Fibroblast of the aortic adventitia (primary cell): ENCODE measurements around the gene CYTIP. TPM values are rescaled to one million over a fixed set of nuclear protein-coding genes. Genes with fewer than 3 reads are reported as not detected.
A peak's percentile ranks its signal among the peaks of the same experiment; 100 is the strongest.

Experiments used
- DNase-seq: peaks from one replicate; pipeline ENCODE4 v3.0.0-alpha.2; 2010; ENCODE audit warnings: low read depth
- H3K4me3 ChIP-seq: 2 replicates; pipeline ENCODE4 v1.5.1; 2011; ENCODE audit warnings: low read depth, mild to moderate bottlenecking, control low read depth, low read length, moderate library complexity
- CTCF ChIP-seq: IDR thresholded peaks from 2 replicates; pipeline ENCODE4 v1.5.1; 2011; ENCODE audit warnings: mild to moderate bottlenecking, low read length, control low read depth, inconsistent platforms; ENCODE audit not compliant: insufficient read depth
- total RNA-seq: library from RNA; depleted of rRNA; stranded (reverse); fragments of >200 nt; gene quantifications from 2 replicates; pipeline ENCODE4 v1.2.3, GENCODE V29; 2012; ENCODE audit warnings: low replicate concordance

Gene CYTIP
- total RNA-seq, 1 donor, result 1.4 TPM

GRCh38 chr2:157486596-157487270 is 42.8 kb upstream of the CYTIP start:
- H3K4me3 ChIP-seq, result no peak overlapping the region
- no peak for TF ChIP-seq CTCF

GRCh38 chr2:157480182-157480961 is 36.5 kb upstream of the CYTIP start:
- DNase-seq, result peak; percentile 75
- no peak overlapping the region for H3K4me3 ChIP-seq
- TF ChIP-seq CTCF, result no peak

More at GRCh38 chr2:157486596-157487270, 42.8 kb upstream of the CYTIP start:
- DNase-seq, result peak; percentile 25

- no peak for DNase-seq
- TF ChIP-seq CTCF, result no peak
- no peak overlapping the region for H3K4me3 ChIP-seq
These were observed 35.5 kb upstream of the CYTIP start for GRCh38 chr2:157479081-157480027.

- no peak for DNase-seq
- TF ChIP-seq CTCF, result no peak
- H3K4me3 ChIP-seq, result no peak overlapping the region
These were observed 34.0 kb upstream of the CYTIP start for GRCh38 chr2:157477919-157478318.

- peak; percentile 32 for DNase-seq
- H3K4me3 ChIP-seq, result no peak overlapping the region
- no peak for TF ChIP-seq CTCF
These were observed 33.2 kb upstream of the CYTIP start for GRCh38 chr2:157476953-157477709.

- no peak for TF ChIP-seq CTCF
- DNase-seq, result no peak
- no peak overlapping the region for H3K4me3 ChIP-seq
These were observed 32.0 kb upstream of the CYTIP start for GRCh38 chr2:157475722-157476390.
